ENCODE results near the gene PCDHB1. TPM values are rescaled to one million over a fixed set of nuclear protein-coding genes. Genes with fewer than 3 reads are reported as not detected.
"Not testable (repeated sequence)": the region's sequence is repeated elsewhere in the genome, so short reads cannot be mapped to it uniquely, and the experiment has no call there.

The PCDHB1 gene
- total RNA-seq, 1 experiment from 2014 or later = not detected

DNA sequence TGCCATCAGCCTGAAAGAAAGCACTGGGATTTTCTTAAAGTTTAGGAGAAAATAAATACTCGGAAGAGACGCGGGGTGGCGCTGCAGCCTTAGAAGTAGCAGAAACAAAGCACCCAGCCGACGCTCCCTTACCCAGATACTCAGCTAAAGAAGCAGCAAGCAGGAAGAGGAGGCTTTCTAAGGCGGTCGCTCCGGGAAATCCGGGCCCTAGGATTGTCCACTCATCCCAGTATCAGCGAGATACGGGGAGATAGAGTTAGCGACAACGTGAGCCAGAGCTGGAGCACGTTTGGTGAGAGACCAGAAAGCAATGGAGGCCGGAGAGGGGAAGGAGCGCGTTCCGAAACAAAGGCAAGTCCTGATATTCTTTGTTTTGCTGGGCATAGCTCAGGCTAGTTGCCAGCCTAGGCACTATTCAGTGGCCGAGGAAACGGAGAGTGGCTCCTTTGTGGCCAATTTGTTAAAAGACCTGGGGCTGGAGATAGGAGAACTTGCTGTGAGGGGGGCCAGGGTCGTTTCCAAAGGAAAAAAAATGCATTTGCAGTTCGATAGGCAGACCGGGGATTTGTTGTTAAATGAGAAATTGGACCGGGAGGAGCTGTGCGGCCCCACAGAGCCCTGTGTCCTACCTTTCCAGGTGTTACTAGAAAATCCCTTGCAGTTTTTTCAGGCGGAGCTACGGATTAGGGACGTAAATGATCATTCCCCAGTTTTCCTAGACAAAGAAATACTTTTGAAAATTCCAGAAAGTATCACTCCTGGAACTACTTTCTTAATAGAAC, 43.5 kb downstream of the PCDHB1 start, which contains the start of gene PCDHB2:
TSS of gene PCDHB2 (plus strand) at position 135 of the 782 bp plus-strand sequence. CDS start at position 311, 176 bp downstream.
- CTCF ChIA-PET = no interaction called here
- Histone ChIP-seq H3K27ac (ENCODE audit: low read depth, low read length) (no peak within 1 kb of the TSS), H3K4me2 (ENCODE audit: low read length) (no peak within 1 kb of the TSS), H3K9me3 (ENCODE audit: control insufficient read depth in 1 of 2, insufficient read depth in 1 of 2, low read depth in 1 of 2, low read length in 2 of 2) (peaks cover 5 to 6% of the 10 kb centered on the region in 2 experiments; a peak in 2 of 4 replicates), H3K4me3 (replicated peaks in 1 of 2; ENCODE audit: low read depth in 1 of 2, low read length in 2 of 2) (no peak within 1 kb of the TSS), H3K4me1 (ENCODE audit: control insufficient read depth in 1 of 2, insufficient read depth in 2 of 2, low read length in 2 of 2) (no peaks in the 10 kb centered on the region), H3K36me3 (ENCODE audit: control insufficient read depth in 1 of 2, insufficient read depth in 2 of 2, low read length in 2 of 2) (no peaks in the 10 kb centered on the region), H2AFZ (ENCODE audit: low read depth, low read length, poor library complexity, severe bottlenecking) (no peak within 1 kb of the TSS), H4K20me1 (ENCODE audit: insufficient read depth) (no peaks in the 10 kb centered on the region), H3K79me2 (ENCODE audit: insufficient read depth, low read length) (no peaks in the 10 kb centered on the region), H3K9me2 (ENCODE audit: insufficient read depth) (no peaks in the 10 kb centered on the region), H3K27me3 (ENCODE audit: insufficient read depth, low read length) (no peaks in the 10 kb centered on the region), H3K9ac (ENCODE audit: low read length) (no peak within 1 kb of the TSS)
- ATAC-seq (no peak), DNase-seq (ENCODE audit: low read depth, low spot score) (no peak)
- BruUV-seq (replicated peaks) = no TSS peak
- intact Hi-C loops (cut with micrococcal nuclease) = no loop called here
- POLR2A ChIA-PET = no interaction called here
- RAD21 ChIA-PET (ENCODE audit: low non-redundant PET in 1 of 2, low total read pairs in 2 of 2, uncharacterized antibody in 2 of 2, unreplicated experiment in 2 of 2) = no interaction called here
- TF ChIP-seq YY1 (IDR thresholded peaks at IDR 0.05; ENCODE audit: extremely low read depth, insufficient replicate concordance, low read depth, low read length) (no peak), TCF7L2 (IDR thresholded peaks at IDR 0.05; ENCODE audit: borderline replicate concordance, extremely low read depth, insufficient read depth, insufficient read length) (no peak), ZNF274 (IDR thresholded peaks at IDR 0.05; ENCODE audit: low read depth, low read length) (no peak)

DNA sequence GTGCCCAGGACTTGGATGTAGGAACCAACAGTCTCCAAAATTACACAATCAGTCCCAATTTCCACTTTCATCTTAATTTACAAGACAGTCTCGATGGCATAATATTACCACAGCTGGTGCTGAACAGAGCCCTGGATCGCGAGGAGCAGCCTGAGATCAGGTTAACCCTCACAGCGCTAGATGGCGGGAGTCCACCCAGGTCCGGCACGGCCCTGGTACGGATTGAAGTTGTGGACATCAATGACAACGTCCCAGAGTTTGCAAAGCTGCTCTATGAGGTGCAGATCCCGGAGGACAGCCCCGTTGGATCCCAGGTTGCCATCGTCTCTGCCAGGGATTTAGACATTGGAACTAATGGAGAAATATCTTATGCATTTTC, 44.1 kb downstream of the PCDHB1 start:
- CTCF ChIA-PET = no interaction called here
- peaks cover 5 to 6% of the 10 kb centered on the region in 2 experiments; a peak in 2 of 4 replicates for H3K9me3 ChIP-seq (ENCODE audit: control insufficient read depth in 1 of 2, insufficient read depth in 1 of 2, low read depth in 1 of 2, low read length in 2 of 2)
- H3K4me2 ChIP-seq (ENCODE audit: low read length) = no peak overlapping the region
- no peak for DNase-seq (ENCODE audit: low read depth, low spot score)
- H3K79me2 ChIP-seq (ENCODE audit: insufficient read depth, low read length) = no peaks in the 10 kb centered on the region
- ATAC-seq = no peak
- intact Hi-C loops (cut with micrococcal nuclease) = no loop called here
- no peaks in the 10 kb centered on the region for H3K27me3 ChIP-seq (ENCODE audit: insufficient read depth, low read length)
- H2AFZ ChIP-seq (ENCODE audit: low read depth, low read length, poor library complexity, severe bottlenecking) = no peak overlapping the region
- H3K36me3 ChIP-seq (ENCODE audit: control insufficient read depth in 1 of 2, insufficient read depth in 2 of 2, low read length in 2 of 2) = no peaks in the 10 kb centered on the region
- RAD21 ChIA-PET (ENCODE audit: low non-redundant PET in 1 of 2, low total read pairs in 2 of 2, uncharacterized antibody in 2 of 2, unreplicated experiment in 2 of 2) = no interaction called here
- H3K9me2 ChIP-seq (ENCODE audit: insufficient read depth) = no peaks in the 10 kb centered on the region
- no peak overlapping the region for H3K4me3 ChIP-seq (replicated peaks in 1 of 2; ENCODE audit: low read depth in 1 of 2, low read length in 2 of 2)
- BruUV-seq (replicated peaks) = no TSS peak
- no peaks in the 10 kb centered on the region for H4K20me1 ChIP-seq (ENCODE audit: insufficient read depth)
- no peak overlapping the region for H3K27ac ChIP-seq (ENCODE audit: low read depth, low read length)
- no peak overlapping the region for H3K9ac ChIP-seq (ENCODE audit: low read length)
- no peak for TF ChIP-seq JUND (IDR thresholded peaks at IDR 0.05)
- no peak for TF ChIP-seq FOSL1 (IDR thresholded peaks at IDR 0.05; ENCODE audit: low read depth)
- no peak for TF ChIP-seq EZH2phosphoT487 (IDR thresholded peaks at IDR 0.05; ENCODE audit: borderline replicate concordance)
- TF ChIP-seq SIN3A (IDR thresholded peaks at IDR 0.05; ENCODE audit: low read depth) = no peak
- TF ChIP-seq SRF (IDR thresholded peaks at IDR 0.05; ENCODE audit: low read depth) = no peak
- TF ChIP-seq EZH2 (IDR thresholded peaks at IDR 0.05) = no peak
- TF ChIP-seq, protein P1, sequence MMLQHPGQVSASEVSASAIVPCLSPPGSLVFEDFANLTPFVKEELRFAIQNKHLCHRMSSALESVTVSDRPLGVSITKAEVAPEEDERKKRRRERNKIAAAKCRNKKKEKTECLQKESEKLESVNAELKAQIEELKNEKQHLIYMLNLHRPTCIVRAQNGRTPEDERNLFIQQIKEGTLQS (IDR thresholded peaks at IDR 0.05) = no peak
- TF ChIP-seq, protein P2, sequence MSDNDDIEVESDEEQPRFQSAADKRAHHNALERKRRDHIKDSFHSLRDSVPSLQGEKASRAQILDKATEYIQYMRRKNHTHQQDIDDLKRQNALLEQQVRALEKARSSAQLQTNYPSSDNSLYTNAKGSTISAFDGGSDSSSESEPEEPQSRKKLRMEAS (IDR thresholded peaks at IDR 0.05) = no peak
- TF ChIP-seq ZFX (IDR thresholded peaks at IDR 0.05) = no peak
- TF ChIP-seq POLR2AphosphoS5 (IDR thresholded peaks at IDR 0.05; ENCODE audit: low read depth, low read length) = no peak
- POLR2A ChIA-PET = no interaction called here
- no peaks in the 10 kb centered on the region for H3K4me1 ChIP-seq (ENCODE audit: control insufficient read depth in 1 of 2, insufficient read depth in 2 of 2, low read length in 2 of 2)

DNA sequence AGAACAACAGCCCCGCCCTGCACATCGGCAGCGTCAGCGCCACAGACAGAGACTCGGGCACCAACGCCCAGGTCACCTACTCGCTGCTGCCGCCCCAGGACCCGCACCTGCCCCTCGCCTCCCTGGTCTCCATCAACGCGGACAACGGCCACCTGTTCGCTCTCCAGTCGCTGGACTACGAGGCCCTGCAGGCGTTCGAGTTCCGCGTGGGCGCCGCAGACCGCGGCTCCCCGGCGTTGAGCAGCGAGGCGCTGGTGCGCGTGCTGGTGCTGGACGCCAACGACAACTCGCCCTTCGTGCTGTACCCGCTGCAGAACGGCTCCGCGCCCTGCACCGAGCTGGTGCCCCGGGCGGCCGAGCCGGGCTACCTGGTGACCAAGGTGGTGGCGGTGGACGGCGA, 45.0 kb downstream of the PCDHB1 start:
- RAD21 ChIA-PET (ENCODE audit: low non-redundant PET in 1 of 2, low total read pairs in 2 of 2, uncharacterized antibody in 2 of 2, unreplicated experiment in 2 of 2); POLR2A ChIA-PET; H3K4me1 ChIP-seq (ENCODE audit: control insufficient read depth in 1 of 2, insufficient read depth in 2 of 2, low read length in 2 of 2); ATAC-seq; intact Hi-C loops (cut with micrococcal nuclease); H3K4me2 ChIP-seq (ENCODE audit: low read length); CTCF ChIA-PET; DNase-seq (ENCODE audit: low read depth, low spot score); H3K36me3 ChIP-seq (ENCODE audit: control insufficient read depth in 1 of 2, insufficient read depth in 2 of 2, low read length in 2 of 2); BruUV-seq (replicated peaks); H3K79me2 ChIP-seq (ENCODE audit: insufficient read depth, low read length); H3K27me3 ChIP-seq (ENCODE audit: insufficient read depth, low read length); H3K9ac ChIP-seq (ENCODE audit: low read length); H4K20me1 ChIP-seq (ENCODE audit: insufficient read depth); H2AFZ ChIP-seq (ENCODE audit: low read depth, low read length, poor library complexity, severe bottlenecking); H3K9me2 ChIP-seq (ENCODE audit: insufficient read depth); H3K4me3 ChIP-seq (replicated peaks in 1 of 2; ENCODE audit: low read depth in 1 of 2, low read length in 2 of 2); H3K9me3 ChIP-seq (ENCODE audit: control insufficient read depth in 1 of 2, insufficient read depth in 1 of 2, low read depth in 1 of 2, low read length in 2 of 2); H3K27ac ChIP-seq (ENCODE audit: low read depth, low read length): not testable (repeated sequence)
